Stimulated activated CD8-positive, alpha-beta memory T cell treated with anti-CD3 and anti-CD28 coated beads, Interleukin-7, amount 100 ng/mL, for 1 hour (primary cell): Measurements from ENCODE around the gene SYNPR.

Experiments used
- DNase-seq, 2 donors: peaks; one replicate each; pipeline ENCODE4 v3.0.0-alpha.2; 2020; ENCODE audit warnings: low read depth in 2 of 2

Gene SYNPR

DNA sequence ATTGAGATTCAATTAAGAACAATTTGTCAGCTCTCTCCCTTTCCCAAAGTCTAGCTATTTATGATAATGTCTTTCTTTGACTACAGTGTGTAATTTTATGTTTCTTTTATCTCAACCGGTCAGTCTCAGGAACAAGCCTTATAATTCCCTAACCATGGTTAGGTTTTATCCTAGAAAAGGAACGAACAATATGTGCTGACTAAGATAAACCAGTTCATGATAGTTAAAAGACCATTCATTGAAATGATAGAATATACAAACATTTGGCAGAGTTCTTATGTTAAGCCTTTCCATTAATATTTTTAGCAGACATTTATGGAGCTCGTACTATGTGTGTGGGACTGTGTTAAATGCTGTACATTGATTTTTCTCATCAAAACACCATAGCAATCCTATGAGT lies 106.3 kb downstream of the SYNPR start:
- no peak for DNase-seq

DNA sequence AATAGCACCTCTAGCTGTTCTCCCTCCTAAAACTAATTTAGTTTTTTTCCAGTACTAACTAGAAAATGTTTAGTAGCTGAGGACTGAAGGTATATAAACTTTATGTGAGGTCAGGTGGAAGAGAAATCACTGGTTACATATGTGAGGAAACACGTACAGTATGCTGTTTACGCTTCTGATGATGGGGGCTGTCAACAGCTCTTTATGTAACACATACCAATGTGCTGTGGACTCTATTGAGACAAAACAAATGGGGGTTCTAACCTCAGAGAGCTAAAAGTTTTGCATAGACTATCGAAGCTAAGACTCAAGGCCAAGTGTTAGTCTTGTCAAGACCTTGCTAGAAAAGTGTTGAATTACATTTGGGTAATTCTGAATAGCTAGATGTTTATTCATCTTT lies 107.5 kb downstream of the SYNPR start:
- no peak for DNase-seq

DNA sequence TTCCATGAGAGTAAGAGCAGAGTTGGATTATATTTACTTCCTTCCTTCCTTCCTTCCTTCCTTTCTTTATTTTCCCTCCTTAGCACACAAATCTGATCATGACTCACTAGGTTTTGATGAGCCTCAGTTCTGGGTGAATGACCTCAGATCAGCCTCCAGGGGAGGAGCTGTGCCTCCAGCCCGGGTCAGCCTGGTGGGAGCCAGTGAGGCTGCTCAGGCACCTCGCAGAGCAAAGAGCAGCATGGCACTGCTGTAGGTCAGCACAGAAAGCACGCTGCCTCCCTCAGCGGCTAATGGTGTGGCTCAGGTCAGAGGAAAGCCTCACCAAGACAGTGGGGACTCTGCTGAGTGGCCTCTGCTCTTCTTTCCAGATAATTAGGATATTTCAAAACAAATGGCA lies 108.5 kb downstream of the SYNPR start:
- no peak for DNase-seq

GRCh38 chr3:63387568-63387967 lies 109.5 kb downstream of the SYNPR start:
- no peak for DNase-seq

DNA sequence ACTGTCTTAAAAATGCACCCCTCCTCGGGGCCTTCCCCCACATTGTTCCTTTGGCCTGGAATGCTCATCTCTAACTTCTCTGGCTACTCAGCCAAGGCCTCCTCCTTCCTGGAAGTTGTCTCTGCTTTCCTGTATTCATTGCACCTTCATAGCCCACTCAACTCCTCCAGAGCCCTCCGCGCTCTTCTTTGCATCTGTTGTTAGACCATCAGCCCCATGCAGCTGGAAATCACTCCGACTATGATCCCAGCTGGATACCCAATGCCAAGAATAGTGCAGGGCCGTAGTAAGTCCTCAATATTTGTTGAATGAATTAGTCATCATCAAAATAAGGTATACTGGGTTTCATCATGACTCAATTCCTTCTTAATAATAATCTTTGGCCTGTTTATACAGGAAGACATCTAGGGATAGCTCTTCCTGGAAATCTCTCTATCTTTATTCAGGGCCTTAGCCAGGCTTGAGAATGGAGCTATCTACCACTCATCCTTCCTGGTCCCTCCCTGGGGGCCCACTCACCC lies 112.7 kb downstream of the SYNPR start:
- DNase-seq = no peak

DNA sequence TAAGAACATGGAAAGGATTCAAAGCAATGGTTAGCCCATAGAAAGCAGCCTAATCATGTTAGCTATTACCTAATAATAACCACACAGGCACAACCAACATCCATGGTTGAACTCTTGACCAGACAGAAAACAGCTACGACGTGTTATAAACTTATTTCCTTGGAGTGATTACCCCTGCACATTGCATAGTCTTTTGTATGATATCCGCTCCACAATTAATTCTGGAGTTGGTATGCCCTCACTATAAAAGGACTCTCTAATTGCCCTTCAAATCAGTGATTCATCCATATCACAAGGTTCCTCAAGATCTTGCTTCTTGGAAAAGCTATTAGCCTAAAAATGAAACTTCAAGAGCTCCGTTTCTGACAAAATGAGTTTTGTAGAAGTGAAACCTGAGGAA lies 117.9 kb downstream of the SYNPR start:
- no peak for DNase-seq

GRCh38 chr3:63400246-63400860 lies 122.2 kb downstream of the SYNPR start:
- DNase-seq = no peak

GRCh38 chr3:63405882-63406281 lies 127.8 kb downstream of the SYNPR start:
- no peak for DNase-seq

DNA sequence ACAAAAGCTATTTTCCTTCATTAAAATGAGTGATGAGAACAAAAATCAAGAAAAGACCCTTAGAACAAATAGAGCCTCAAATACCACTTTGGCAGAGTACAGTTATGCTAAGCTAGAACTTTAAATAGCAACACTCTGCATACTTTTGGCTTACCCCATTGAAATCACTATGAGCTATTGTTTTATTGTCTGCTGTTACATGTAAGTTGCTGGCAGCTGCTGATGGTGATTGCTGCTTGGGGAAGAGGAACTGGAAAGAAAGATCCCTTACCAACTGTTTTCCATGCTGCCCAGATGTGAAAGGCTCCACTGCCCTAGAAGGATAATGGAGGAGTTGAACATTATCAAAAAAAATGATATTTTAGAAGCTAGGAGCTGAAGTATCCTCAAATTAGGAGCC lies 135.4 kb downstream of the SYNPR start:
- no peak for DNase-seq

- no peak for DNase-seq
Observed at GRCh38 chr3:63414607-63415006, 136.5 kb downstream of the SYNPR start.

- no peak for DNase-seq
Observed at GRCh38 chr3:63429905-63430304, 151.8 kb downstream of the SYNPR start.

- DNase-seq = no peak
Observed at GRCh38 chr3:63430875-63431274, 152.8 kb downstream of the SYNPR start.

DNA sequence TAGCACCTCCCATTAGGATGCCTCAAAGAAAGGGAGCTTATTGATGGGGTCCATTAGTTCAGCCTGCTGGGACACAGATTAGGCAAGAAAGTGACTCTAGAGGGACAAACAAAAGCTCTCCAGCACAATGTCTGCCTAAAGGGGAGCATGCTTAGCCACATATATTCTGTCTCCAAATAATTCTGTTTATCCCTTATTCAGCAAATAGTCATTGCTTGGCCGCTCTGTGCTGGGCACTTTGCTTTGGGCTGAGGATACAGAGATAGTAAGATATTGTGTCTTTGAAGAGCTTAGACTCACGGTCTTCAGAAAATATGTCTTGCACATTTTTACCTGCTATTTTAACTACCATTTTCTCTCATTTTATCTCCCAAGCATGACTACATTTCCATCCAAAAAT lies 159.8 kb downstream of the SYNPR start:
- DNase-seq = no peak

DNA sequence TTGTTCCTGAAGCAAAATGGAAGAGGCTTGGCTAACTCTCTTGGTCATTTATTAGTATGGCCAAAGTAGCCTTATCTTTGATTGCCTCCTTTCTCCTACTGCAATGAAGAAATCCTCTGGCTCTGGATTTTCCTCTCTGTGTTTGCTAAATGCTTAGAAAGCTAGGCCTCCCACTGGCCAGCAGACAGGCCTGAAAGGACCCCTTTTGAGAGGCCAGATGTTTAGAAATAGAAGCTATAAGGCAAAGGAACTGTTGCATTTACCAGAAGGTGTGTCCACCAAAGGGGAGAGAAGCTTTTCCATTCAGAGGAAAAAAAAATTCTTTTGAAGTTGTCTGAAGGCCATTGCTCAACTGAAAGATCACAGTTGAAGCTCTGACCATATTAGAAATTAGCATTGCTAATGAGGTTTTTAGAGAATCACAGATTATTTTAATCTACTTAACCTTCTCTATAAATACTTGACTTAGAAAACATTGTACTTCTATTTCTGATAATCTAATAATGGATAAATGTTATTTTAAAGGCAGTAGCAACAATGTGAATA lies 160.8 kb downstream of the SYNPR start:
- DNase-seq = no peak

- no peak for DNase-seq
Observed at GRCh38 chr3:63441262-63441661, 163.2 kb downstream of the SYNPR start.

- no peak for DNase-seq
Observed at GRCh38 chr3:63442918-63443317, 164.8 kb downstream of the SYNPR start.

- DNase-seq = no peak
Observed at GRCh38 chr3:63450023-63450422, 171.9 kb downstream of the SYNPR start.

DNA sequence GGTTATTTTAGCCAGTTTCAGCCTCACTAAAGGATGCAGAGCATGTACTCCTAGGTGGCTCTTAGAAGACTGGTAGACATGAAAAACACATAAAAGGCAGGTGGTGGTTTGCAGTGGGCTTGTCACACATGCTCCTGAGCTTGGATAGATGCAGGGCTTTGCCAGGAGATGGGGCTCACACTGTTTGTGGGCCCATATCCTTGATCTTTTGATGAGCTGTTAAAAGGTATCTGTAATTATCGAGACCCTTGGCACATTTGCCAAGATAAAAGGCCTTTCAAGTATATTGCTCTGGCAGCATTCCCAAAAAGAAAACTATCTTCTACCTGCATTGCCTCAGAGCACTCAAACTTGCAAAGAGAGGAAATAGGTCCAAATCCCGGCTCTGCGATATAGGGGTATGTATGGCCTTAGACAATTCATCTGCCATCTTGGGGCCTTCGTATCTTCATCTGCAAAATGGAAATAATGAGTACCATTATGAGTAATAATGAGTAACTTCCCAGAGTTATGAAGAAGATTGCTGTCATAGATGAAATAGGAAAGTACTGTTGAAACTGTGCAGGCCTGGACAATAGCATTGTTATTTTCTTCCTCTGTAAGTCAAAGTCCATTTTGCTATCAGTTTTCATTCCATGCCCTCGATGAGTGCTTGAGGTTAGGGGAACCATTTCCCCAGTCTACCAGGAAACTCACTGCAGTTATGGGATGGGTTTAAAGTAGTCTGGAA lies 172.7 kb downstream of the SYNPR start:
- DNase-seq = no peak

- no peak for DNase-seq
Observed at GRCh38 chr3:63456901-63457300, 178.8 kb downstream of the SYNPR start.

DNA sequence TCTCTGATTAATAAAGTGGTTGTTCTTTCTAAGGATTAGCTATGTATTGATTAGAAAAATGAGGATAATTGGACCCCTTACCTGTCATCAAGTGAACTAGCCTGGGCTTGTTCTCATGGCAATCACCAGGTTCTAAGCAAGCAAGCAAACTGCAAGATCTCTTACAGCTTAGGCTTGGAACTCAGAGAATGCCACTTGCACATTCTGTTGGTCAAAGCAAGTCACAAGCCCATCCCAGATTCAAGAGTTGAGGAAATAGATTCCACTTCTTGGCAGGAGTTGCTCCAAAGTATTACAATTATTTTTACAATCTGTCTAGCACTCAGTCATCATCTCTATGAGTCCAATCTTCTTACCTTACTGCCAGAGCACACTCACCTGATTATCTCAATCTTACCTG lies 180.3 kb downstream of the SYNPR start:
- no peak for DNase-seq

DNA sequence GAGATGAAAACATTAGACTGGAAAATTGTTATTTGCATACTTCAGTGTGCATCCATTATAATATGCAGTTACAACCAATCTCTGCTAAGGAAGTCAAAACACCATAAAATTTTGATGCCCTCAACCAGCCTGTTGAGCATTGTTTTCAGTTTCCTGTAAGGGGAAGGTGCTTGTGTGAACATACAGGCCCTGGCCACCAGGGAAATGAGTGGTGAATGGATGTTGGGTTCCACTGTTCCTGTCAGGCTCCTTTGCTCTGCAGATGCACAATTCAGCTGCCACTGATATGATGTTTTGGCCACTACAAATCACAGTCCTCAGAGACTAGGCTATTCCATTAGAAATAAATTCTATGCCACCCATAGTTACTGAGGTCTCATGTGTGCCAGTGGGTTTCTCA lies 184.6 kb downstream of the SYNPR start:
- DNase-seq = no peak

DNA sequence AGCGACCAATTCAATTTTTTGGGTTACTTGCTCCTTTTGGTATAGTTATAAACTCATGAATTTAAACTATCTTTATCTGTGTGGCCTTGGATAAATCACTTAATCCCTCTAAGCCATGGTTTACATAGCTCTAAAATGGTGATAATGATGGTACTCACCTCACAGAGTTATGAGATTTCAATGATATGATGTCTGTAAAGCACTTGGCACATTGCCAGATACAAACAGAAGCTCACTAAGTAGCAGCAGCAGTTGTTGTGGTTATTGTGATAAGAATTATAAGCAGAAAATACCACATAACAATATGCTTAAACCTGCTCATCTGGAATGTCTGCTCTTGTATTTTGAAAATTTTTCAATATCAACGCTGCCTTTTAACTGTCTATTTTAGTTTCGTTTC lies 189.3 kb downstream of the SYNPR start:
- DNase-seq = no peak

- no peak for DNase-seq
Observed at GRCh38 chr3:63470745-63471144, 192.6 kb downstream of the SYNPR start.
